DOHH2 (cell line): Measurements from ENCODE around the gene DMRTA2.

ENCODE experiments used
- H3F3A ChIP-seq: fragments of 200-600 bp; sonication (generic), shearing (Covaris generic); 2 replicates; pipeline ENCODE4 v1.6.0; 2016; ENCODE audit warnings: antibody characterized with exemption, mild to moderate bottlenecking; ENCODE audit not compliant: control insufficient read depth, insufficient read depth
- H3K27ac ChIP-seq: fragments of 200-600 bp; sonication (generic); 2 replicates; pipeline ENCODE4 v1.5.1; 2014; ENCODE audit warnings: low read depth, mild to moderate bottlenecking, low read length, moderate library complexity
- H3K27me3 ChIP-seq: fragments of 200-600 bp; sonication (generic); 2 replicates; pipeline ENCODE4 v1.6.1; 2014; ENCODE audit warnings: mild to moderate bottlenecking, low read length, mixed read lengths; ENCODE audit not compliant: control insufficient read depth
- H3K36me3 ChIP-seq: fragments of 200-600 bp; sonication (generic); 2 replicates; pipeline ENCODE4 v1.6.1; 2014; ENCODE audit warnings: mild to moderate bottlenecking, low read length, moderate library complexity, mixed read lengths; ENCODE audit not compliant: control insufficient read depth
- H3K4me1 ChIP-seq: fragments of 200-600 bp; sonication (generic); 2 replicates; pipeline ENCODE4 v1.6.1; 2014; ENCODE audit warnings: mild to moderate bottlenecking, low read length, mixed read lengths; ENCODE audit not compliant: control insufficient read depth
- H3K4me2 ChIP-seq: fragments of 200-600 bp; sonication (generic); 2 replicates; pipeline ENCODE4 v1.6.0; 2014; ENCODE audit warnings: mild to moderate bottlenecking, low read length, moderate library complexity
- H3K4me3 ChIP-seq: fragments of 200-600 bp; sonication (generic); 2 replicates; pipeline ENCODE4 v1.5.1; 2014; ENCODE audit warnings: mild to moderate bottlenecking, low read length, mixed read lengths
- H3K79me2 ChIP-seq: fragments of 200-600 bp; sonication (generic); 2 replicates; pipeline ENCODE4 v1.6.1; 2014; ENCODE audit warnings: mild to moderate bottlenecking, low read length, mixed read lengths; ENCODE audit not compliant: control insufficient read depth
- H3K9me2 ChIP-seq: fragments of 200-600 bp; sonication (generic); replicated peaks from 2 replicates; pipeline ENCODE4 v1.6.1; 2014; ENCODE audit warnings: mild to moderate bottlenecking, low read length, mixed read lengths; ENCODE audit not compliant: control insufficient read depth
- H3K9me3 ChIP-seq: fragments of 200-600 bp; sonication (generic); 2 replicates; pipeline ENCODE4 v1.6.1; 2014; ENCODE audit warnings: antibody characterized with exemption, low read length, mixed read lengths; ENCODE audit not compliant: control insufficient read depth, insufficient read depth
- H4K20me1 ChIP-seq: fragments of 200-600 bp; sonication (generic); 2 replicates; pipeline ENCODE4 v1.6.0; 2014; ENCODE audit warnings: low read depth, mild to moderate bottlenecking, antibody characterized with exemption, low read length, moderate library complexity; ENCODE audit not compliant: control insufficient read depth, insufficient read depth
- EZH2phosphoT487 ChIP-seq: fragments of 200-600 bp; sonication (generic); IDR thresholded peaks from 2 replicates; pipeline ENCODE4 v1.6.1; 2017; ENCODE audit warnings: borderline replicate concordance, mild to moderate bottlenecking, antibody characterized with exemption, low read length, moderate library complexity, mixed read lengths
- TF ChIP-seq, protein P1 (sequence below): fragments of 200-600 bp; sonication (generic); IDR thresholded peaks from one replicate; pipeline ENCODE4 v1.5.1; 2014; ENCODE audit warnings: antibody characterized with exemption, mild to moderate bottlenecking, low read depth, low read length; ENCODE audit not compliant: poor library complexity, severe bottlenecking

The DMRTA2 gene

DNA sequence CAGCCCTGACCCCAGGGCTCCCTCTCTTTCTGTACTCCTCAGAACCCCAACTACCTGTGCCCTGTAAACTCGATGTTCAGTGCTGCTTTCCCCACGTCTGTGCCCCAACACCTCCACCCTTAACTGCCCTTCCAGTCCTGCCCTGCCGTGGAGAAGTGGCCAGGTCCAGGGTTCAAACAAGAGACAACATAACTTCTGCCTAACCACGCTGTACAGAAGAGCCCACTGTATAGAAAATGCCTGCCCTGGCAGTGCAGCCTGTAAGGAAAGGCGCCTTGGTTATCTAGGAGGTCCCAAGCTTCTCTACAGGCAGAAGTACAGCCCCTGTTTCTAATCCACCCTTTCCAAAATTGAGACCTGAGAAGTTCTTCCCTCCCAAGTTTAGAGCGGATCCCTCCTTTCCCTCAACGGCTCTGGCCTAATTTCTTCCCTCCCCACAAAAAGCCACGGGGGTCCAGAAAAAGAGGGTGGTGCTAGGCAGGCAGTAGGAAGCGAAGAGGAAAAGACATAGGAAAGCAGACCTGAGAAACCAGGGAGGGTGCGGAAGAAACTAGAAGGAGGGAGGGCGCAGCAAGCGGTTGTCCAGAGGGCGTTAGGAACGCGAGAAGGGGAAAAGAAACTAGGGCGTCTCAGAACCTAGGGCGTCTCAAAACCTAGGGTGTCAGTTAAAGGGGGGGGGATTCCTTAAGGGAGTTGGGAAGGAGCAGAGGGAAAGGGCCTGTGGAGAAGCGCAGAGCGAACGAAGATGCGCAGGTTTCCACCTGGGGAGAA, 3.2 kb downstream of the DMRTA2 start:
- TF ChIP-seq EZH2phosphoT487, result no peak
- TF ChIP-seq, protein P1, sequence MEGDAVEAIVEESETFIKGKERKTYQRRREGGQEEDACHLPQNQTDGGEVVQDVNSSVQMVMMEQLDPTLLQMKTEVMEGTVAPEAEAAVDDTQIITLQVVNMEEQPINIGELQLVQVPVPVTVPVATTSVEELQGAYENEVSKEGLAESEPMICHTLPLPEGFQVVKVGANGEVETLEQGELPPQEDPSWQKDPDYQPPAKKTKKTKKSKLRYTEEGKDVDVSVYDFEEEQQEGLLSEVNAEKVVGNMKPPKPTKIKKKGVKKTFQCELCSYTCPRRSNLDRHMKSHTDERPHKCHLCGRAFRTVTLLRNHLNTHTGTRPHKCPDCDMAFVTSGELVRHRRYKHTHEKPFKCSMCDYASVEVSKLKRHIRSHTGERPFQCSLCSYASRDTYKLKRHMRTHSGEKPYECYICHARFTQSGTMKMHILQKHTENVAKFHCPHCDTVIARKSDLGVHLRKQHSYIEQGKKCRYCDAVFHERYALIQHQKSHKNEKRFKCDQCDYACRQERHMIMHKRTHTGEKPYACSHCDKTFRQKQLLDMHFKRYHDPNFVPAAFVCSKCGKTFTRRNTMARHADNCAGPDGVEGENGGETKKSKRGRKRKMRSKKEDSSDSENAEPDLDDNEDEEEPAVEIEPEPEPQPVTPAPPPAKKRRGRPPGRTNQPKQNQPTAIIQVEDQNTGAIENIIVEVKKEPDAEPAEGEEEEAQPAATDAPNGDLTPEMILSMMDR, result no peak
- no peaks in the 10 kb centered on the region for H3K27me3 ChIP-seq
- H3F3A ChIP-seq, result no peaks in the 10 kb centered on the region
- no peaks in the 10 kb centered on the region for H3K9me2 ChIP-seq
- no peaks in the 10 kb centered on the region for H3K4me1 ChIP-seq
- H3K4me3 ChIP-seq, result no peak overlapping the region
- H3K36me3 ChIP-seq, result no peaks in the 10 kb centered on the region
- no peaks in the 10 kb centered on the region for H4K20me1 ChIP-seq
- H3K9me3 ChIP-seq, result peaks cover 4% of the 10 kb centered on the region; the same call in 1 of the 2 replicates
- H3K79me2 ChIP-seq, result no peaks in the 10 kb centered on the region
- H3K4me2 ChIP-seq, result no peak overlapping the region
- no peak overlapping the region for H3K27ac ChIP-seq

DNA sequence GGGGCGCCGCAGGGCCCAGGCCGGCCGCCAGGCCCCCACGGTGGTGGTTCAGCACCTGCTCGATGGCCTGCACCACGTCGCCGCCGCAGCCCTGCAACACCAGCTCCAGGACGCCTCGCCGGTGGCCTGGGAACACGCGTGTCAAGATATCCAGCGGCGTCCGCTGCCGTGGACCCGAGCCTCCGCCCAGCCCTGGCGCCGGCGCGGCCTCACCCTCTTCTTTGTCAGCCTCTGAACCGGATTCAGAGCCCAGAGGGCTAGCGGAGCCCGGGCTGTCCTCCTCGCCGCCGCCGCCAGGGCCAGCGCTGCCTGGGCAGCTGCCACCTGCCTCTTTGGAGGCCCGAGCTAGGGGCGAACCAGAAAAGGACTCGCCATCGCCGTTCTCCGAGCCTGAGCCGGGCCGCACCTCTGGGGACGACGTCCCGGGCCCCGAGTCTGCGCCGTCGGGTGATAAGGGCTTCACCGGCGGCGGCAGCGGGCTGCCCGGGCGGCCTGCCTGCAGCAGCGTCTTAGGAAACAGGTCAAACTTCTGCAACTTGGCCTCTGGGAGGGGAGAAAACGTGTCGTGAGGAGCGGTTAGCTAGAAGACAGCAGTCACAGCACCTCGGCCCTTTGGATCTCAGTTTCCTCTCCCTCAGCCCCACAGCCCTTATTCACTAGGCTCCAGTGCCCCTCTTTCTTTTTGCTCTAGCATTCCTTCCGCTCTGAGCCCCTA, 3.9 kb downstream of the DMRTA2 start:
- no peak overlapping the region for H3K4me3 ChIP-seq
- no peaks in the 10 kb centered on the region for H3K27me3 ChIP-seq
- no peak overlapping the region for H3K4me2 ChIP-seq
- no peaks in the 10 kb centered on the region for H3F3A ChIP-seq
- no peaks in the 10 kb centered on the region for H3K4me1 ChIP-seq
- no peaks in the 10 kb centered on the region for H3K79me2 ChIP-seq
- TF ChIP-seq, protein P1, result no peak
- TF ChIP-seq EZH2phosphoT487, result no peak
- H3K9me3 ChIP-seq, result peaks cover 4% of the 10 kb centered on the region; the same call in 1 of the 2 replicates
- no peaks in the 10 kb centered on the region for H4K20me1 ChIP-seq
- H3K9me2 ChIP-seq, result no peaks in the 10 kb centered on the region
- H3K27ac ChIP-seq, result no peak overlapping the region
- H3K36me3 ChIP-seq, result no peaks in the 10 kb centered on the region

DNA sequence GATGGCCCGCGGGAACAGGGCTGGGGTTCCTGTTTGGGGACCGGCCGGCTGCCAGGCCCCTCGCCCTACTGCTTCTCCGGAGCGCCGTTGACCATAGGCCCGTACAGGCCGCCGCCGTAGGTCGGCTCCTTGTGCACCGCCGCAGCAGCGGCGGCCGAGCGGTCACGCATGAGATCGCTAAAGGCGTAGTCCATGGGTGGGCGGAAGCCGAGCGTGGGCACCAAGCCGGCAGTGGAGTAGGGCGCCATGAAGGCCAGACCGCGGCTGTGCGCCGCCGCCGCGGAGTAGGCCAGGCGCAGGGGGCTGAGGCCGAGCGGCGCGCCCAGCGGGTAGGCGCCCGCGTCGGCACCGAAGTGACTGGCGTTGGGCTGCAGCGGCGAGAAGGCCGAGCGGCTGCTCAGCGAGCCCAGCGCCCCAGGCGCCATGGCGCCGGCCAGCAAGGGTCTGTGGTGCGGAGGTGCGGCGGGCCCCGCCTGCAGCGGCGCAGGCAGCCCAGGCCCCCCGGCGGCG, 4.6 kb downstream of the DMRTA2 start:
- TF ChIP-seq, protein P1, result no peak
- no peak for TF ChIP-seq EZH2phosphoT487
- H3K27me3 ChIP-seq, result no peaks in the 10 kb centered on the region
- H3K27ac ChIP-seq, result no peak overlapping the region
- no peaks in the 10 kb centered on the region for H4K20me1 ChIP-seq
- no peak overlapping the region for H3K4me3 ChIP-seq
- no peak overlapping the region for H3K4me2 ChIP-seq
- no peaks in the 10 kb centered on the region for H3K9me2 ChIP-seq
- peaks cover 4% of the 10 kb centered on the region; the same call in 1 of the 2 replicates for H3K9me3 ChIP-seq
- no peaks in the 10 kb centered on the region for H3K4me1 ChIP-seq
- no peaks in the 10 kb centered on the region for H3K36me3 ChIP-seq
- H3F3A ChIP-seq, result no peaks in the 10 kb centered on the region
- H3K79me2 ChIP-seq, result no peaks in the 10 kb centered on the region
